HG03521 (cell line): ENCODE results near the gene KLHL26.

Experiments
- ATAC-seq: cut with Tn5 transposase; IDR thresholded peaks from one replicate; pipeline ENCODE4 v1.9.1; 2021; ENCODE audit warnings: mild to moderate bottlenecking, moderate library complexity; ENCODE audit not compliant: unreplicated experiment

Gene KLHL26

DNA sequence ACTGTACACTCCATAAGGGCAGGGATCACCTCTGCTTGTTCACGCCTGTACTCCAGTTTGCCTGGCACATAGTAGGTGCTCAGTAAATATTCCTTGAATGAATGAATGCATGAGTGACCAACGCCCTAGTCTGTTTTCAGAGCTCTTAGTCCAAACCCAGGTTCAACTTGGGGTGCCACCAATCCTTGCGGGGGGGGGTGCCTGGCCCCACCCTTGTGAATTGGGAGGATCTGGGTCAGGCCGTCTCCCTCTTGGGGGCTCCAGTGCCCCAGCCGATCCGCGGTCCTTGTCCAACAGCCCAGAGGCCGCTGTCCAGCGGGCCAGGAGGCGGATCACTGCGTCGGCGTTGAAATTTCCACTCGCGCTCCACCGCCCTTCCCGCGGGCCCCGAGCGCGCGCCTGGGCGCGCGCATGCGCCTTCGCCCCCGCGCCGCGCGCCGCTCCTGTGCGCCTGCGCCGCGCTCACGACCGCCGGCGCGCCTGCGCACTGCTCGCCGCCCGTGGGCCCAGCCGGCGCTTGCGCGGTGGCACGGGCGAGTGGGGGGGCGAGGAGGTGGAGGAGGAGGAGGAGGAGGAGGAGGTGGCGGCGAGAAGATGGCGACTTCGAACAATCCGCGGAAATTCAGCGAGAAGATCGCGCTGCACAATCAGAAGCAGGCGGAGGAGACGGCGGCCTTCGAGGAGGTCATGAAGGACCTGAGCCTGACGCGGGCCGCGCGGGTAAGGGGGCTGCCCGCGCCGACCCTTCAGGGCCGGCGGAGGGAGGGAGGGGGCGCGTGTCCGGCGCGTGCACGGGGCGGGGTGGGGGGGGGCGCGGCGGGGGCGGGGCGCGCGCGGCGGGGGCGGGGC lies 46.5 kb downstream of the KLHL26 start, which contains the start of gene CRTC1:
Gene CRTC1, plus strand, starts transcription at position 572 of the 849 bp plus-strand sequence. Its CDS starts 23 bp downstream, at position 595.
- ATAC-seq = peak; percentile 84

DNA sequence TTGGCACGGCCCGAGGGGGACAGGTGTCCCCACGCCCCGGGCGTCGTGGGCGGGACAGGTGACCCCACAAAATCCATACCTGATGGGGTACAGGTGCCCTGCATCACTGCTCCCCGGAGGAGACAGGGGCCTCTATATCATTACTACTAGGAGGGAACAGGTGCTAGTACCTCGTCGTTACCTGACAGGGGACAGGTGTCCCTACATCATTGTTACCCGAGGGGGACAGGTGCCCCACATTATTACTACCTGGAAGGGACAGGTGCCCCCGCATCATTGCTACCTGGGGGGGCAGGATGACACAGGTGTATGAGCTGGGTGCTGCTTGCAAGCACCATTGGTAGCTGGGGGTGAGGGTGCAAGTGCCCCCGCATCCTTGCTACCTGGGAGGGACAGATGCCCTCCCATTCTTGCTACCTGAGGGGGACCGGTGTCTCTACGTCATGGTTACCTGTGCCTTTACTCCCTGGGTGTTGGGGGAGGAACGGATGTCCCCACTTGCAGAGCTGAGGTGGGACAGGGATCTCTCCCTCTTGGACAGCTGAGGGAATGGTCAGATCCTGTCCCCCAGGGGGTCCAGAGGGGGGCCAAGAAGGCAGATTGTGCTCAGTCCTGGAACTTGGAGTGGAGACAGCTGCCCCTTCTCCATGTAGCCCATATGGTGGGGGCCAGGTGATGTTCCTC lies 47.3 kb downstream of the KLHL26 start:
- ATAC-seq = no peak

DNA sequence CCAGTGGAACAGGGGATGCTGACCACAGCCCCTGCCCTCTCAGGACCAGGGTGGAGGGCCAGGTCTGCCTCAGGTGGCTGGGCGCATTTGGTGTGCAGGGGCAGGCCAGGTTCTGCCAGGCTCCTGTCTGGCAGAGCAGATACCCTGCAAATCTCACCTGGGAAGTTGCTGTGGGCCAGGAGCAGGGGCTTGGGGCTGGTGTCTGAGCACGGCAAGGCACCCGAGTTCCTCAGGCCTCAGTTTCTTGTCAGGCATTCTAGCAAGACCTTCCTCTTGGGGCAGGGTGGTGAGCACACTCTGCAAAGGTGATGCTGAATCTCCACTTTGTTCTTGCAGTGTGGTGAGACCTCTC lies 47.8 kb downstream of the KLHL26 start:
- ATAC-seq = no peak

DNA sequence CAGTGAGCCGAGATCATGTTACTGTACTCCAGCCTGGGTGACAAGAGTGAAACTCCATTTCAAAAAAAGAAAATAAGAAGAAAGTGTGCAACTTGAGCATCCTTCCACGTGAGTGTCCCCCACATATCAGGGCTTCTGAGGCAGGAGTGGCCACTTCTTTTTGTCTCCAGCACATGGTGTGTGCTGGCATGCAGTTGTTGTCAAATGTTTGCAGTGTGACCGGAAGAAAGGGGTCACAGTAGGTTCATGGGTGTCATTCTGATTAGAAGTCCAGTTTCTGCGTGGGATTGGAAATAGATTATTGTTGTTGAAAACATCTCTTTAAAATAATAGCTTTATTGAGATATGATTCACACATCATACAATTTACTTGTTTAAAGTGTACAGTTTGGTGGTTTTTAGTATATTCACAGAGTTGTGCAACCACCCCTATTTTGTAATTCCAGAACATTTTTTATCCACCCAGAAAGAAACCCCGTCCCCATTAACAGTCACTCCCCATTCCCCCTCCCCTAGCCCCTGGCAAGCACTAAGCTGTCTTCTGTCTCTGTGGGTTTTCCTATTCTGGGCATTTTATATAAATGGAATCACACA lies 48.9 kb downstream of the KLHL26 start:
- ATAC-seq = no peak

DNA sequence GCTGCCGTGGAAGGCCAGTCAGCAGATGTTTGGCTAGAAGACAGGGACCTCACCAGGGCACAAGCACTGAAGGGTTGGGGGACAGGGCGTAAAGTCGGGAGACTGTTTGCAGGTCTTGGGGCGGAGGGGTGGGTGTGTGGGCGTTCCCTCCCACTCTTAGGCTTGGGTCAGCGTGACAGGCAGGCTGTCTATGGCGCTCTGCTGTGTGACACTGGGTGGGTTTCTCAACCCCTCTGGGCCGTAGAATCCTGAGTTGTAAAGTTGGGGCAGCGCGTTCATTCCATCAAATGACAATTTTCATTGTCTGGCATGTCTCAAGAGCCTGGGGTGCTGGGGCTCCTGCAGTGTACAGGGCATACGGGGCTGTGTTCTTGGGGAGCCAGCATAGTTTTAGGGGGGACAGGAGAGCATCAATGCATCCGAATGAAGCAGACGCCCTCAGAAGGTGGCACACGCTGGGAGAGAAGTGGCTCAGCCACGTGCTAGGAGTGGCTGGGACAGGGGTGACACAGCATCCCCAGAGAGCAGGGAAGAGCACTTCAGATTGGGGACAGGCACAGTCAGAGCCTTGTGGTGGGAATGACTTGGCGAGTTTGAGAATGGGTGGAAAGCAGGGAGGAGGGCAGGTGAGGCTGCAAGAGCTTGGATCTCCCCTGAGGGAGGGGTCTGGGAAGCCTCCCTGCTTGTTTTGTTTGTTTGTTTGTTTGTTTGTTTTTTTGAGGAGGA lies 51.1 kb downstream of the KLHL26 start:
- ATAC-seq = no peak

DNA sequence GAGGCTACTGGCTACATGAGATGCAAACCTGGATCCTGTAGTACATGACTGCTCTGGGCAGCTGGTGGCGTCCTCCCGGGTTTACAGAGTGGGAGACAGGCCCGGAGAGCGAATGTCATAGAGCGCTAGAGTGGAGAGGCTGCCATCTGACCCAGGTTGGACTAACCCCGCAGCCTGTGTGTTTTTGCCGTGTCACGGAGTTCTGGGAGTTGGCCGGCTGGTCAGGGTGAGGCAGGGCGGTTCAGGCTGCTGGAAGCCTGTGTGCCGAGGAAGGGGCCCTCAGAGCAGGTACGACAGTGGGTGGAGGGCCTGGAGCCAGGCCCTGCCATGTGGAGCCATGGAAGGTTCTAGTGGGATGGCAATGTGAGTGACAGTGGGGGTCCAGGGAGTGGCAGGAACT lies 59.2 kb downstream of the KLHL26 start:
- ATAC-seq = no peak

DNA sequence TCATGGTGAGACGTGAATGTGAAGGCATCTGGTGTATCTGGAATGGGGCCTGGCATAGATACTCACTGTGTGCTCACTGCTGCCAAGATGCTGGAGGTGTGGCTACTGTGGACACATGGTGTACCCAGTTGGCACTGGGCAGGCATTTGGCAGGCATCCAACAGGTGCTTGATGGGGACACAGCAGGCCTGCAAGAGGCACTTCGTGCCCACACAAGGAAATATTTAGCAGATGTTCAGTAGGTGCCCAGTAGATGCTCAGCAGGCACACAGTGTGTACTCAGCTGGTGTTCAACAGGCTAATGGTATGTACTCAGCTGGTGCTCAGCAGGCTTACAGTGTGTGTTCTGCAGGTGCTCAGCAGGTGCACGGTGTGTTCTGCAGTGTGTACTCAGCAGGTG lies 60.9 kb downstream of the KLHL26 start:
- no peak for ATAC-seq

DNA sequence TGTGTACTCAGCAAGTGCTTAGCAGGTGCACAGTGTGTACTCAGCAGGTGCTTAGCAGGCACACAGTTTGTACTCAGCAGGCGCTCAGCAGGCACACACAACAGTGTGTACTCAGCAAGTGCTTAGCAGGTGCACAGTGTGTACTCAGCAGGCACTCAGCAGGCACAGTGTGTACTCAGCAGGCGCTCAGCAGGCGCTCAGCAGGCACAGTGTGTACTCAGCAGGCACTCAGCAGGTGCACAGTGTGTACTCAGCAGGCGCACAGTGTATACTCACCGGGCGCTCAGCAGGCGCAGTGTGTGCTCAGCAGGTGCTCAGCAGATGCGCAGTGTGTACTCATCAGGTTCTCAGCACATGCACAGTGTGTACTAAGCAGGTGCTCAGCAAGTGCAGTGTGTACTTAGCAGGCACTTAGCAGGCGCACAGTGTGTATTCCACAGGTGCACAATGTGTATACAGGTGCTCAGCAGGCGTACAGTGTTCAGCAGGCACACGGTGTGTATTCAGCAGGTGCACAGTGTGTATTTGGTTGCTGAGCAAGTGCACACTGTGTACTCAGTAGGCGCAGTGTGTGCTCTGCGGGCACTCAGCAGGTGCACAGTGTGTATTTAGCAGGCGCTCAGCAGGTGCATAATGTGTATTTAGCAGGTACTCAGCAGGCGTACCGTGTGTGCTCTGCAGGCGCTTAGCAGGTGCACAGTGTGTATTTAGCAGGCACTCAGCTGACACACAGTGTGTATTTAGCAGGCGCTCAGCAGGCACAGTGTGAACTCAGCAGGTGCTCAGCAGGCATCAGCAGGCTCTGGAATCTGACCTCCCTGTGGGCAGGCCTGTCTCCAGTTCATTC lies 61.7 kb downstream of the KLHL26 start:
- ATAC-seq = no peak

DNA sequence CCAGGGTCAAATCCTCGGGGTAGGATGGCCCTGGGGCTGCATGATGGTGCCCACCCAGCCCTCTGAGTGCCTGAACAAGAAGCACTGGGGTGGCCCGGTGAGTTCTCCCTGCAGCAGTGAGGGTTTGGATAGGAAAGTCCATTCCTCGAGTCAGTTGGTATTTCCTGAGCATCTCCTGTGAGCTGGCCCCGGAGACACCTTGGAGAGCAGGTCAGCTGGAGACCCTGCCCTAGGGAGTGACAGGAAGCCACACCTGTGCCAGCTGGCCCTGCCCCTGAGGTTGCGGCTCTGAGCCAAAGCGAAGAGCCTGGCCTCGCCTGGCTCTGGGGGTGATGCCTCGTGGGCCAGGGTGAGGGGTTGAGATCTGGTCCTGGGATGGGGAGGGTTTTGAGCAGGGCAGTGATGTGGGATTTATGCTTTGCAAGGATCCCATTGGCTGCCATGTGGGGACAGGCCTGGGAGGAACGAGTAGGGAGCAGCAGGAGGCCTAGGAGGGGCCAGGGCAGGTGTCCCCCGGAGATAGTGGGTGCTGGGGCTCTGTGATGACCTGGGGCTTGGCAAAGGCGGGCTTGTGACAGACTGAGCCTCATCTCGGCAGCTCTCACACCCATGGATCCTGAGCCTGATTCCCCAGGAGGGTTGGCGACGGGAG lies 62.7 kb downstream of the KLHL26 start:
- ATAC-seq = no peak

DNA sequence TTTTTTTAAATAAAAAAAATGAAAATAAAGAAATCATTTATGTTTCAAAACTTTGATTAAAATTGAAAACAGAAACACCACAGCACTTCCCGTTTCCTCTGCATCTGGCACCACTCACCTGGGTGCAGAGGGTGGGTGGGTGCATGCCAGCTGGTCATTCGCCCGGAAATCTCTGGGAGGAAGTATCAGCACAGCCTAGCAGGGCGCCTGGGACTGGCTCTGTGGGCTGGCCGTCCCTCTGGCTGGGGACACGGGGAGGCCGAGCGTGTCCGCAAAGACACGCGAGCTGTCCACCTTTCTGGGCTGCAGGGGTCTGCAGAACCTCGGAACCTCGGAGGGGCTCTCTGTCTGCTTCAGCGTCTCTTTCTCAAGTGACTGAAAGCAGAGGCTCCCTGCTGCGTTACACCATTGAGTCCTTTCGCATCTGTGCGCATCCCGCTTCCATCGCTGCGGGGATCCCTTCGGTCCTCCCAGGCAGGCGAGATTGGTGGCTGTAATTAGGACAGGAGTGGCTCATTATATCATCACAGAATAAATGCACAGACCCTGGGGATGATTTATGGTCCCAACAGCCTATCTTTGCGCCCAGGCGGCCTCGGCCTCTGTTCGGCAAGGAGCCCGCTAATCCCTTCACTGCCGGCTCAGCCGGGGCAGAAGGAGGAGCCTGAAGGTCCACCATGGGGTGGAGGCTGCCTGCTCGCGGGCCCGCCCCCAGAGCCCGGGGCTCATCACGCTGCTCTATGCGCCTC lies 63.8 kb downstream of the KLHL26 start:
- no peak for ATAC-seq

DNA sequence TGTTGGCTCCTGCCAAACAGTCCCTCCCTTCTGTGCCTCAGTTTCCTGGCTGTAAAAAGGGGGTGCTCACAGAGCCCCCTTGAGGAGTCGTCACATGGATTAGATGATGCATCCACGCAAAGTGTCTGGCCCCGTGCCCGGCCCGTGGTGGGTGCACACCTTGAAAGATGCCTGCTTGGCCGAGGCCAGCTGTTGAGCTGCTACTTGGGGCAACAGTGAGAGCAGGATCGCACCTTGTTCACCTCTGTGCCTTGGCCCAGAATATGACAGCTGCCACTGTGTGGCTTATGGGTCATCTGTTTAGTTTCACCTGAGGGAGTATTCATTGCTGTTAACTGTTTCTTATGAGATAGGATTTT lies 64.4 kb downstream of the KLHL26 start:
- no peak for ATAC-seq

DNA sequence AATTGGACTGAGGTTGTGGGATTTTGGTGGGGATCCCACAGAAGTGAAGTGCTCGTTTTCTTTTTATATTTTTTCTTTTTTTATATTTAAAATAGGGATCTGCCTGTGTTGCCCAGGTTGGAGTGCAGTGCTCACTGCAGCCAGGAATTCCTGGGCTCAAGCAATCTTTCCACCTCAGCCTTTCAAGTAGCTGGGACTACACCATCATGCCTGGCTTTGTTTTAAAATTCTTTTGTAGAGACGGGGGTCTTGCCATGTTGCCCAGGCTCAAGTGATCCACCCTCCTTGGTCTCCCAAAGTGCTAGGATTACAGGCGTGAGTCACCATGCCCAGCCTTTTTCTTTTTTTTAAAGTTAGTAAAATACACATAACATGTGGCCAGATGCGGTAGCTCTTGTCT lies 67.2 kb downstream of the KLHL26 start:
- no peak for ATAC-seq

DNA sequence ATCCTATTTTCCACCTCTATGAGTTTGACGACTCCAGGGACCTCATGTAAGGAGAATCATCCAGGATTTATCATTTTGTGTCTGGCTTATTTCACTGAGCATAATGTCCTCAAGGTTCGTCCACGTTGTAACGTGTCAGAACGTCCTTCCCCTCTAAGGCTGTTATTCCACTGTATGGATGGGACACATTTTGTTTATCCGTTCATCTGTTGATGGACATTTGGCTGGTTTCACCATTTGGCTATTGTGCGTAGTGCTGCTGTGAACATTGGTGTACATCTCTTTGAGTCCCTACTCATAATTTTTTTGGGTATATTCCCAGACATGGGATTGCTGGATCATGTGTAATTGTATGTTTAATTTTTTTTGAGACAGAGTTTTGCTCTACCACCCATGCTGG lies 68.1 kb downstream of the KLHL26 start:
- ATAC-seq = no peak

DNA sequence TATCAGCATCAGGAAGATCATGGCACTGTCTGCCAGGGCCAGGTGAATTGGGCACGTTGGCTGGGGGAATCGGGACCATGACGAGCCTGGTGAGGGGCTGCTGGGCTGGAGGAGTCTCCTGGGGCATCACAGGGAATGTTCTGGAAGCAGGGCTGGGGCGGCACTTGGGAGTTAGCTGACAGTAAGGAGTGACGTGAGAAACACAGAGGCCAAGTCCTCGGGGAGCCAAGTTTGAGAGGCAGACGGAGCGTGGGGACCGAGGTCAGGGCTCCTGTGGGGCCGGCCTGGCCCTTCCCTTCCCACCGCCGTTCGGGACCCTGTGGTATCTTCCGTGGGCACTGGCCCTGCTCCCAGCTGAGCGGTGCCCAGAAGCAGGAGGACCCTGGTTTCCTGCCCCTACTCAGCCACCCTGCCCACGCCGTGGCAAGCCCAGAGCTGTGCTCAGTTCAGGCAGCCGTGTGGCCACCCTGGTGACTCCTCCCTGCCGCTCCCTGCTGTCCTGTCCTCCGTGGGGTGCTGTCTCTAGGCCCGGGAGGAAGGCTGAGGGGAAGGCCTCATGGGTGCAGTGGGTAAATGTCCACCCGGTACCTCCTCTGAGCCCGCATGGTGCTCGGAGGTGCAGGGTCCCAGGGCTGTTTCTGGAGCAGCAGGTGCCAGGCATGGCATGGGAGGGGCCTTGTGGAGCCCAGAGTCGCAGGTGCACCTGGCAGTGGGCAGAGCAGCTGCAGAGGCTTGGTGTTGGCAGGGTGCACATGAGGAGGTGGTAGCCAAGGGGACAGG lies 71.8 kb downstream of the KLHL26 start:
- ATAC-seq = no peak

DNA sequence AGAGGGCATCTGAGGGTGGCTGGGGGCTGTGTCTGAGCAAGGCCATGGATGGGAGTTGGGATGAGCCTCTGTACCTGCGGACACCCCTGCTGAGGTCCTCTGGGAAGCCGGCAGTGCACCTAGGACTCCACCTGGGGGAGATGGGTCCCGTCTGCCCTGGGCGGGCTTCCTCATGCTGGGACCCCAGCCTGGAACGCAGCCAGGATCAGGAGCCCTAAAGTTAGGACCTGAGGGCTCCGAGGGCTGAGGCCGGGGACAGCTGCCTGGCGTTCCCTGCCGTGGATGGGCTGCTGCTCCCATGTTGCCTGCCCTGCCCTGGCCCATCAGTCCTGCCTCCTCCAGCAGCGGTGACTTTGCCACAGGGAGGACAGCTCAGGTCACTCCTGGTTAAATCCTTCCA lies 72.7 kb downstream of the KLHL26 start:
- no peak for ATAC-seq

DNA sequence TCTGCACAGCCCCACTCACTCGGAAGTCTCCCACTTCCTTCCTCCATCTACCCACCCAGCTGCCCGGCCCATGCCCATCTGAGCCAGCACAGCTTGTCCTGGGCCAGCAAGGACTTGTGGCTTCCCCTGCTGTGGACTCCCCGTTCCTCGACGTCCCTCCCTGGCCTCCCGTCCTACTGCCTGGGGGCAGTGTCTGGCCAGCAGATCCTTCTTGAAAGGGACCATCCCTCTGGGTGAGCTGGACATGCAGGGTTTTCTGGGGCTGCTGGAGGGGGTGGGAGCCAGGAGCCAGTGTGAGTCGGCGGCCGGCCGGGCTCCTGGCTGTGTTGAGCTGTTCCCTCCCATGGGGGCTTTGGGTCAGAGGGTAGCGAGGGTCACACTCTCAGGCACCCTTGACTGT lies 73.4 kb downstream of the KLHL26 start:
- ATAC-seq = no peak

DNA sequence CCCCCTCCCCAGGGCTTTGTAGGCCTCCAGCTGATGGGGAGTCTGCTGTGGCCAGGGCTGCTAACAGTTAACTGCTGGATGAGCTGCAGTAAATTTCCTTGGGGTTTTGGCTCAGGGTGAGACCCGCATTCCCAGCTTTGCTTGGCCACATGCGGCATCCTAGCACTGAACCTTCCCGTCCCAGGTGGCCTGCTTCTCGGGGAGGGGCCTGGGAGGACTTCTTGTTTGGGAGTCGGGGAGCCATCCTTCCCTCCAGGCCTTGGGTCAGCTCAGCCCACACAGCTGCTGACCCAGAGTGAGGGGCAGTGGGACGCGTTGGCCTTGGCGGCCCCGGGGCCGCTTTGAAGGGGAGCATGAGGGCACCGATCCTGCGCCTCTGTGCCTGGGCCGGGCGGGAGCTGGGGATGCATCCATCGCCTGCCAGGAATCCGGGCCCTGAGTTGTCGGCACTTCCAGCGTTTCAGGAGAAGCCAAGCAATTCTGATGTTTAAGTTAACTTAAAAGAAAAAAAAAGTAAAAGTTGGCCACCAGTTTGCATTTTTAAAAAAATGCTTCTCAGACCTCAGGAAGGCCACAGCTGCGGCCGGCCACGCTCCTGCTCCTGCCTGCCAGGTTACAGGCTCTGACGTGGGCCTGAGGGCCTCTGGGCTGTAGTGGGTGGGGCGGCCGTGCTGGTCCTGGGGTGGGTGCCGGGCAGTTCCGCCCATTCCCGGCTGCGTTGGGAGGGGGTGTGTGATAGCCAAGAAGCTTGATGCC lies 74.3 kb downstream of the KLHL26 start:
- no peak for ATAC-seq

DNA sequence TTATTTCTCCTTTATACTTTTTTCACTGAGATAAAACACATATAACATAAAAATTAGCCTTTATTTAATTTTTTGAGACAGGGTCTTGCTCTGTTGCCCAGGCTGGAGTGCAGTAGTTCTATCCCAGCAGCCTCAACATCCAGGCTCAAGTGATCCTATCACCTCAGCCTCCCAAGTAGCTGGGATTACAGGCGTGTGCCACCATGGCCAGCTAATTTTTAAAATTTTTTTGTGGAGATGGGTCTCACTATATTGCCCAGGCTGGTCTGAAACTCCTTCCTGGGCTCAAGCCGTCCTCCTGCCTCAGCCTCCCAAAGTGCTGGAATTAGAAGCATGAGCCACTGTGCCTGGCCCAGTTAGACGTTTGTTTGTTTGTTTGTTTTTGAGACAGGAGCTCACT lies 75.1 kb downstream of the KLHL26 start:
- no peak for ATAC-seq
